IMR-90 (cell line): Measurements from ENCODE around the gene CD79A. TPM values are rescaled to one million over a fixed set of nuclear protein-coding genes. Genes with fewer than 3 reads are reported as not detected.
A peak's percentile ranks its signal among the peaks of the same experiment; 100 is the strongest.

Experiments
- ATAC-seq: fragments of 200-7000 bp; cut with Tn5 transposase; 2 replicates; pipeline ENCODE4 v1.9.1; 2020; ENCODE audit warnings: low read depth, mild to moderate bottlenecking, moderate library complexity
- BruUV-seq: library from RNA; stranded (reverse); fragments of 400-500 nt; replicated peaks from 2 replicates; lab custom pipeline; 2021; lab: Mats Ljungman, UMichigan
- CTCF ChIA-PET: fragments of 300-600 bp; formaldehyde crosslinking; extraction: SDS; loops from one replicate; lab custom pipeline; 2021; ENCODE audit warnings: antibody characterized with exemption; lab: Yijun Ruan, JAX
- POLR2A ChIA-PET: fragments of 300-600 bp; sonication (Branson Sonifier 250); formaldehyde crosslinking; loops from one replicate; lab custom pipeline; 2022; ENCODE audit warnings: antibody characterized with exemption; ENCODE audit not compliant: unreplicated experiment; lab: Charles Lee
- DNase-seq: peaks from one replicate; pipeline ENCODE4 v3.0.0; 2013
- H2AFZ ChIP-seq: replicated peaks from 2 replicates; pipeline ENCODE3; 2013; ENCODE audit warnings: low read length, mild to moderate bottlenecking; ENCODE audit not compliant: poor library complexity
- H2AK5ac ChIP-seq: 2 replicates; pipeline ENCODE4 v1.6.1; 2013; ENCODE audit warnings: low read depth, low read length, inconsistent platforms
- H2AK9ac ChIP-seq: replicated peaks from 2 replicates; pipeline ENCODE3; 2013; ENCODE audit warnings: mild to moderate bottlenecking, low read depth, low read length, moderate library complexity; ENCODE audit not compliant: poor library complexity
- H2BK120ac ChIP-seq: 2 replicates; pipeline ENCODE4 v1.6.1; 2013; ENCODE audit warnings: low read depth, low read length, inconsistent platforms
- H2BK15ac ChIP-seq: 3 replicates; pipeline ENCODE4 v1.6.1; 2013; ENCODE audit warnings: low read depth, low read length, inconsistent platforms
- H2BK20ac ChIP-seq: 2 replicates; pipeline ENCODE4 v1.6.1; 2013; ENCODE audit warnings: low read depth, mild to moderate bottlenecking, inconsistent platforms, low read length, moderate library complexity
- H2BK5ac ChIP-seq: 2 replicates; pipeline ENCODE4 v1.6.1; 2013; ENCODE audit warnings: mild to moderate bottlenecking, low read depth, low read length, inconsistent platforms; ENCODE audit not compliant: poor library complexity, severe bottlenecking
- H3K14ac ChIP-seq: replicated peaks from 2 replicates; pipeline ENCODE4 v1.6.1; 2013; ENCODE audit warnings: low read depth, low read length, inconsistent platforms
- H3K18ac ChIP-seq: 2 replicates; pipeline ENCODE4 v1.6.1; 2013; ENCODE audit warnings: low read depth, low read length, control low read depth
- H3K23ac ChIP-seq: 2 replicates; pipeline ENCODE4 v1.6.1; 2013; ENCODE audit warnings: low read depth, low read length, inconsistent platforms
- H3K27ac ChIP-seq: 2 replicates; pipeline ENCODE4 v1.5.1; 2013; ENCODE audit warnings: mild to moderate bottlenecking, control low read depth, low read length; ENCODE audit not compliant: insufficient read depth
- H3K27me3 ChIP-seq: 2 replicates; pipeline ENCODE4 v1.6.1; 2013; ENCODE audit warnings: low read length; ENCODE audit not compliant: control insufficient read depth, insufficient read depth
- H3K36me3 ChIP-seq: 2 replicates; pipeline ENCODE4 v1.6.1; 2013; ENCODE audit warnings: low read length, mixed read lengths; ENCODE audit not compliant: control insufficient read depth, insufficient read depth
- H3K4ac ChIP-seq: 2 replicates; pipeline ENCODE4 v1.6.1; 2013; ENCODE audit warnings: low read depth, low read length, inconsistent platforms
- H3K4me1 ChIP-seq: 2 replicates; pipeline ENCODE4 v1.6.1; 2013; ENCODE audit warnings: low read length, mixed read lengths; ENCODE audit not compliant: control insufficient read depth, insufficient read depth
- H3K4me2 ChIP-seq: 2 replicates; pipeline ENCODE4 v1.6.1; 2013; ENCODE audit warnings: low read depth, mild to moderate bottlenecking, control low read depth, low read length, moderate library complexity
- H3K4me3 ChIP-seq: 2 replicates; pipeline ENCODE4 v1.5.1; 2013; ENCODE audit warnings: low read depth, mild to moderate bottlenecking, control low read depth, low read length, moderate library complexity; ENCODE audit not compliant: insufficient read depth
- H3K56ac ChIP-seq: 2 replicates; pipeline ENCODE4 v1.6.1; 2013; ENCODE audit warnings: low read length, inconsistent platforms; ENCODE audit not compliant: insufficient read depth; ENCODE audit errors: extremely low read depth
- H3K79me1 ChIP-seq, 2 experiments: 2 replicates each; pipeline ENCODE4 v1.6.1; 2013; ENCODE audit warnings: low read length in 2 of 2, inconsistent platforms in 1 of 2, low read depth in 1 of 2
- H3K9ac ChIP-seq: 2 replicates; pipeline ENCODE4 v1.6.1; 2013; ENCODE audit warnings: low read depth, low read length, control low read depth
- H3K9me1 ChIP-seq: 2 replicates; pipeline ENCODE4 v1.6.1; 2013; ENCODE audit warnings: low read length, inconsistent platforms; ENCODE audit not compliant: insufficient read depth
- H3K9me3 ChIP-seq: 2 replicates; pipeline ENCODE4 v1.6.1; 2013; ENCODE audit warnings: low read length; ENCODE audit not compliant: control insufficient read depth, insufficient read depth
- H4K20me1 ChIP-seq: 2 replicates; pipeline ENCODE4 v1.6.1; 2013; ENCODE audit warnings: low read length, inconsistent platforms; ENCODE audit not compliant: insufficient read depth
- H4K5ac ChIP-seq: 2 replicates; pipeline ENCODE4 v1.6.1; 2013; ENCODE audit warnings: mild to moderate bottlenecking, low read depth, low read length, control low read depth
- H4K8ac ChIP-seq, 2 experiments: 2 replicates each; pipeline ENCODE4 v1.6.1; 2013; ENCODE audit warnings: low read depth in 2 of 2, low read length in 2 of 2, control low read depth in 1 of 2, inconsistent platforms in 1 of 2
- H4K91ac ChIP-seq: 2 replicates; pipeline ENCODE4 v1.6.1; 2013; ENCODE audit warnings: low read depth, low read length, inconsistent platforms; ENCODE audit not compliant: insufficient read depth
- MAZ ChIP-seq: IDR thresholded peaks from 2 replicates; pipeline ENCODE4 v1.6.1; 2012; ENCODE audit warnings: low read depth, mild to moderate bottlenecking, low read length, improper control_type of control experiment, moderate library complexity, borderline replicate concordance
- POLR2A ChIP-seq: IDR thresholded peaks from 2 replicates; pipeline ENCODE4 v1.6.1; 2012; ENCODE audit warnings: mild to moderate bottlenecking, low read depth, low read length
- RFX5 ChIP-seq: IDR thresholded peaks from 2 replicates; pipeline ENCODE4 v1.8.0; 2012; ENCODE audit warnings: low read depth, mild to moderate bottlenecking, low read length, moderate library complexity
- WGBS, 2 experiments: methylation state at CpG; one replicate each; pipeline versions ENCODE4 v1.1.5 to v1.1.7; 2013; ENCODE audit warnings: missing lambda C conversion rate in 2 of 2; ENCODE audit not compliant: insufficient read length in 1 of 2; ENCODE audit errors: extremely low coverage in 2 of 2; 5-methylcytosine and 5-hydroxymethylcytosine counted together
- dilution Hi-C: fragments of 300-500 bp; cut with HindIII; formaldehyde crosslinking; loops from one replicate; pipeline ENCODE4 v1.14.3; 2018; ENCODE audit warnings: low sequenced_read_pairs; ENCODE audit not compliant: unreplicated experiment
- in situ Hi-C: fragments of 300-500 bp; cut with MboI; formaldehyde crosslinking; loops from 3 replicates; pipeline ENCODE4 v1.14.3; 2019; ENCODE audit warnings: low sequenced_read_pairs, inconsistent platforms, mixed read lengths
- intact Hi-C: fragments of 100-400 bp; cut with micrococcal nuclease; formaldehyde crosslinking; loops from 2 replicates; pipeline ENCODE4 v1.10.0; 2022
- polyA plus RNA-seq, 3 experiments: library from polyadenylated mRNA; depleted of rRNA; stranded (reverse); fragments of >200 nt; gene quantifications; 2 replicates each; pipeline ENCODE4 v1.2.3, GENCODE V29; 2012; ENCODE audit warnings: low replicate concordance in 1 of 3
- total RNA-seq: library from RNA; depleted of rRNA; stranded (reverse); fragments of >200 nt; gene quantifications from 2 replicates; pipeline ENCODE4 v1.2.3, GENCODE V29; 2012
- TF ChIP-seq, protein P1 (sequence below): fragments of 150-350 bp; IDR thresholded peaks from 2 replicates; pipeline ENCODE4 v1.6.1; 2017; ENCODE audit warnings: mild to moderate bottlenecking, antibody characterized with exemption, low read length, low read depth
- TF ChIP-seq, protein P2 (sequence below): conservative IDR thresholded peaks from 2 replicates; pipeline ENCODE4 v1.5.1; 2012; ENCODE audit warnings: mild to moderate bottlenecking, low read depth, low read length, improper control_type of control experiment

CD79A gene
- total and polyA plus RNA-seq, 2 of the 4 experiments (the other 2 are of a cell fraction): 0.19 TPM; not detected in 1

DNA sequence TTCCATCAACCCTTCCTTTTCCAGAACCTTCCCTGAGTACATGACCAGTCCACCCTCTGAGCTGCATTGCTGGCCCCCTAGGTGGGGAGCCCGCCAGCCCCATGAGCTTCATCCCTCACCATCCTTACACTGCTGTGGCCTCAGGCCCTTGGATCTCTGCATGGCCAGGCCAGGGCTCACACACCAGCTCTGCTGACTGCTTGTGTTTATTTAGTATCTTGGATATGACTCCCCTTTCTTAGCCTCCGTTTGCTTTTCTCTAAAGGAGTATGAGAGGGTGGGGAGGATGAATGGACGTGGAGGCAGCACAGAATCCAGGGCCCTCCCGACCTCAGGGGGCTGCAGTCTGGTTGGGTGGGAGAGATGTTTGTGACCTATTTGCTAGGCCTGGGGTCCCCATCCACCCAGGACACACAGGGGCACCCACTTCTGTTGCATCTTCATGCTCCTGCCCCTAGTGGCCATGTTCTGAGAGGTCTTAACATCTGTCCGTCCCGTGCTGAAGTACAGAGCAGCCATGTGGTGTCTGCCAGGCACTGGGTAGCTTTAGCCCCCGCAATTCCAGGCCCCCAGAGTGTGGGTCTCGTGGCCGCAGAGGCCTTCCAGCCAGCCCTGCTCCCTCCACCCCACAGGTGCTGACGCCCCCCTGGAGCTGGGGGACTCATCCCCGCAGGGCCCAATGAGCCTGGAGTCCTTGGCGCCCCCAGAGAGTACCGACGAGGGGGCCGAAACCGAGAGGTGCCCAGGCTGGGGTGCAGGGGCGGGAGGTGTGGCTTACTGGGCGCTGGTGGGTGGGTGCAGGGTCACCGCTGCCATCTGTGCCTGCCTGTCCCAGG lies 18.9 kb downstream of the CD79A start:
- H4K8ac ChIP-seq: no peak overlapping the region
- H3K4ac ChIP-seq: no peak overlapping the region
- H3K4me1 ChIP-seq: no peaks in the 10 kb centered on the region
- intact Hi-C loops (no loop called here), in situ Hi-C loops (no loop called here), dilution Hi-C loops (no loop called here)
- H3K4me3 ChIP-seq: no peak overlapping the region
- no peak overlapping the region for H2BK15ac ChIP-seq
- H2BK120ac ChIP-seq: no peak overlapping the region
- BruUV-seq: no TSS peak
- no peak overlapping the region for H3K27ac ChIP-seq
- H3K79me1 ChIP-seq: peaks cover 5 to 11% of the 10 kb centered on the region in 2 experiments
- no peak overlapping the region for H2BK20ac ChIP-seq
- H2AK9ac ChIP-seq: no peak overlapping the region
- H4K91ac ChIP-seq: no peak overlapping the region
- no peak overlapping the region for H4K5ac ChIP-seq
- no peak overlapping the region for H3K4me2 ChIP-seq
- H4K20me1 ChIP-seq: peaks cover 10% of the 10 kb centered on the region
- H3K56ac ChIP-seq: no peak overlapping the region
- H2AK5ac ChIP-seq: no peak overlapping the region
- peaks cover 58% of the 10 kb centered on the region for H3K36me3 ChIP-seq
- no peaks in the 10 kb centered on the region for H3K27me3 ChIP-seq
- H3K18ac ChIP-seq: no peak overlapping the region
- H2BK5ac ChIP-seq: no peak overlapping the region
- TF ChIP-seq RFX5: no peak
- TF ChIP-seq, protein P1, sequence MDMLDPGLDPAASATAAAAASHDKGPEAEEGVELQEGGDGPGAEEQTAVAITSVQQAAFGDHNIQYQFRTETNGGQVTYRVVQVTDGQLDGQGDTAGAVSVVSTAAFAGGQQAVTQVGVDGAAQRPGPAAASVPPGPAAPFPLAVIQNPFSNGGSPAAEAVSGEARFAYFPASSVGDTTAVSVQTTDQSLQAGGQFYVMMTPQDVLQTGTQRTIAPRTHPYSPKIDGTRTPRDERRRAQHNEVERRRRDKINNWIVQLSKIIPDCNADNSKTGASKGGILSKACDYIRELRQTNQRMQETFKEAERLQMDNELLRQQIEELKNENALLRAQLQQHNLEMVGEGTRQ: no peak
- TF ChIP-seq, protein P2, sequence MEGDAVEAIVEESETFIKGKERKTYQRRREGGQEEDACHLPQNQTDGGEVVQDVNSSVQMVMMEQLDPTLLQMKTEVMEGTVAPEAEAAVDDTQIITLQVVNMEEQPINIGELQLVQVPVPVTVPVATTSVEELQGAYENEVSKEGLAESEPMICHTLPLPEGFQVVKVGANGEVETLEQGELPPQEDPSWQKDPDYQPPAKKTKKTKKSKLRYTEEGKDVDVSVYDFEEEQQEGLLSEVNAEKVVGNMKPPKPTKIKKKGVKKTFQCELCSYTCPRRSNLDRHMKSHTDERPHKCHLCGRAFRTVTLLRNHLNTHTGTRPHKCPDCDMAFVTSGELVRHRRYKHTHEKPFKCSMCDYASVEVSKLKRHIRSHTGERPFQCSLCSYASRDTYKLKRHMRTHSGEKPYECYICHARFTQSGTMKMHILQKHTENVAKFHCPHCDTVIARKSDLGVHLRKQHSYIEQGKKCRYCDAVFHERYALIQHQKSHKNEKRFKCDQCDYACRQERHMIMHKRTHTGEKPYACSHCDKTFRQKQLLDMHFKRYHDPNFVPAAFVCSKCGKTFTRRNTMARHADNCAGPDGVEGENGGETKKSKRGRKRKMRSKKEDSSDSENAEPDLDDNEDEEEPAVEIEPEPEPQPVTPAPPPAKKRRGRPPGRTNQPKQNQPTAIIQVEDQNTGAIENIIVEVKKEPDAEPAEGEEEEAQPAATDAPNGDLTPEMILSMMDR: 0 out of 2 replicates have a peak, but pooled peaks have one; percentile 7
- no peak for TF ChIP-seq POLR2A
- no peak for TF ChIP-seq MAZ
- no peaks in the 10 kb centered on the region for H3K9me3 ChIP-seq
- no peak overlapping the region for H3K14ac ChIP-seq
- no peak overlapping the region for H3K9ac ChIP-seq
- 83% methylated on average over 1 of the region's 19 CpGs; no CpG with 5 or more reads in 1 of the 2 experiments for WGBS, 2 experiments
- H2AFZ ChIP-seq: no peak overlapping the region
- no peak overlapping the region for H3K23ac ChIP-seq
- ChIA-PET CTCF (no interaction called here), POLR2A (no interaction called here)
- DNase-seq: no peak
- no peaks in the 10 kb centered on the region for H3K9me1 ChIP-seq
- ATAC-seq: peak; percentile 41; the same call in 1 of the 2 replicates
